ENCODE results near the gene AFMID.
"Not testable (repeated sequence)": the region's sequence is repeated elsewhere in the genome, so short reads cannot be mapped to it uniquely, and the experiment has no call there.

Gene AFMID

DNA sequence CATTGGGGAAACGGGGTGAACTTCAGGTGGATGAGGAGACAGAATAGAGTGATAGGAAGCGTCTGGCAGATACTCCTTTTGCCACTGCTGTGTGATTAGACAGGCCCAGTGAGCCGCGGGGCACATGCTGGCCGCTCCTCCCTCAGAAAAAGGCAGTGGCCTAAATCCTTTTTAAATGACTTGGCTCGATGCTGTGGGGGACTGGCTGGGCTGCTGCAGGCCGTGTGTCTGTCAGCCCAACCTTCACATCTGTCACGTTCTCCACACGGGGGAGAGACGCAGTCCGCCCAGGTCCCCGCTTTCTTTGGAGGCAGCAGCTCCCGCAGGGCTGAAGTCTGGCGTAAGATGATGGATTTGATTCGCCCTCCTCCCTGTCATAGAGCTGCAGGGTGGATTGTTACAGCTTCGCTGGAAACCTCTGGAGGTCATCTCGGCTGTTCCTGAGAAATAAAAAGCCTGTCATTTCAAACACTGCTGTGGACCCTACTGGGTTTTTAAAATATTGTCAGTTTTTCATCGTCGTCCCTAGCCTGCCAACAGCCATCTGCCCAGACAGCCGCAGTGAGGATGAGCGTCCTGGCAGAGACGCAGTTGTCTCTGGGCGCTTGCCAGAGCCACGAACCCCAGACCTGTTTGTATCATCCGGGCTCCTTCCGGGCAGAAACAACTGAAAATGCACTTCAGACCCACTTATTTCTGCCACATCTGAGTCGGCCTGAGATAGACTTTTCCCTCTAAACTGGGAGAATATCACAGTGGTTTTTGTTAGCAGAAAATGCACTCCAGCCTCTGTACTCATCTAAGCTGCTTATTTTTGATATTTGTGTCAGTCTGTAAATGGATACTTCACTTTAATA is 37.3 kb downstream of the AFMID start:
- DNase-seq: no peak

DNA sequence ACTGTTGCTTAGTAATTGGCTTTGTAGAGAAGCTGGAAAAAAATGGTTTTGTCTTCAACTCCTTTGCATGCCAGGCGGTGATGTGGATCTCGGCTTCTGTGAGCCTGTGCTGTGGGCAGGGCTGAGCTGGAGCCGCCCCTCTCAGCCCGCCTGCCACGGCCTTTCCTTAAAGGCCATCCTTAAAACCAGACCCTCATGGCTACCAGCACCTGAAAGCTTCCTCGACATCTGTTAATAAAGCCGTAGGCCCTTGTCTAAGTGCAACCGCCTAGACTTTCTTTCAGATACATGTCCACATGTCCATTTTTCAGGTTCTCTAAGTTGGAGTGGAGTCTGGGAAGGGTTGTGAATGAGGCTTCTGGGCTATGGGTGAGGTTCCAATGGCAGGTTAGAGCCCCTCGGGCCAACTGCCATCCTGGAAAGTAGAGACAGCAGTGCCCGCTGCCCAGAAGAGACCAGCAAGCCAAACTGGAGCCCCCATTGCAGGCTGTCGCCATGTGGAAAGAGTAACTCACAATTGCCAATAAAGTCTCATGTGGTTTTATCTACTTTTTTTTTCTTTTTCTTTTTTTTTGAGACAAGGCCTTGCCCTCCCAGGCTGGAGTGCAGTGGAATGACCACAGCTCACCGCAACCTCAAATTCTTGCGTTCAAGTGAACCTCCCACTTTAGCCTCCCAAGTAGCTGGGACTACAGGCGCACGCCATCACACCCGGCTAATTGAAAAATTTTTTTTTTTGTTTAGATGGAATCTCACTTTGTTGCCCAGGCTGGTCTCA is 38.1 kb downstream of the AFMID start:
- no peak for DNase-seq

DNA sequence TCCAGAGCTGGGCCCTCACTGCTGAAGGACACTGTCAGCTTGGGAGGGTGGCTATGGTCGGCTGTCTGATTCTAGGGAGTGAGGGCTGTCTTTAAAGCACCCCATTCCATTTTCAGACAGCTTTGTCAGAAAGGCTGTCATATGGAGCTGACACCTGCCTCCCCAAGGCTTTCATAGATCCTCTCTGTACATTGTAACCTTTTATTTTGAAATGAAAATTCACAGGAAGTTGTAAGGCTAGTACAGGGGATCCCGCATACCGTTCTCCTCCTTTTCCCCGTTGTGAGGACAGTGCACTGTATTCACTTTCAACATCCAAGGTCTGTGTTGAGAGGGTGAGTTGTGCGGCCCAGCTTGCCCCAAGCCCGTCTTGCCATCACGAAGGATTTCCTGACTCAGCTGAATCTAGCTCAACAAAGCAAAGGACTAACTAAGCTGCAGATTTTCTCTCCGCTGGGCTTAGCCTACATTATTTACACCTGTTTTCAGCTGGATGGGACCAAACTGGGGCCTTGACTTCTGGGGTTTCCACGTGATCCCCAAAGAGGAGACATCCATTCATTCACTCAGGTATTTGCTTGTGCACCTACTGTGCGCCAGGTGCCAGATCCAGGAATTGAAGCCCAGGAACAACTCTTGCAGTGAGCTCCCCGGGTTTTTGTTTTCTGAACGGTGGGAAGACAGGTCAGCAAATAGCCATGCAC is 39.0 kb downstream of the AFMID start:
- DNase-seq: no peak

DNA sequence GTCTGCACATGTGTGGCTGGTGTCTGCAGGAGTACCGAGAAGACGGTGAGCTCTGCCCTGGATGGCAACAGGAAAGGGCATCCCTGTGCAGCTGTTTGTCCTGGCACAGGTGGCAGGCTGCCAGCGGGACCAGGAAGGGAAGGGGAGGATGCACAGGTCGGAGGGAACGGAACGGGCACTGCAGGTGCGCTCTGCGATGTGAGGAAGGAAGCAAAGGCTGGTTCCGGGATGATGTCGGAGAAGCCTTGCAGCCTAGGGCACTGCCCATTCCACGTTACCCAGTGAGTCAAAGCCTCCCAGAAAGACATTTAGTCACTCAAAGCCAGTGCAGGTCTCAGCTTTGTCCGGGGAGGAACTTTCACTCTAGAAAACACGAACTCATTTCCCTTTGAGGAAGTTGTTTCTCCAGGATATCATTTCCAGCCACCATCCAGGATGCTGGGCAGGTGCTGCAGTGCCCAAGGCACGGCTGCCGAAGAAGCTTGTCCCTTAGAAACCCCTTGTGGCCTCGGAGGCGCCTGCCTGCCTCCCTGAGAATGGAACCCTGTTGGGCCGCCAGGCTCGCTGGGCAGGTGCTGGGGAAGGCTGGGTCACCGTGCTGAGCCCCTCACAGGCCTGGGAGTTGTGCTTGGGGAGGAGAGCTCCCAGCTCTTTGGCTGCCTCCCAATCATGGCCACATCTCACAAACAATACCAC is 39.7 kb downstream of the AFMID start:
- no peak for DNase-seq

DNA sequence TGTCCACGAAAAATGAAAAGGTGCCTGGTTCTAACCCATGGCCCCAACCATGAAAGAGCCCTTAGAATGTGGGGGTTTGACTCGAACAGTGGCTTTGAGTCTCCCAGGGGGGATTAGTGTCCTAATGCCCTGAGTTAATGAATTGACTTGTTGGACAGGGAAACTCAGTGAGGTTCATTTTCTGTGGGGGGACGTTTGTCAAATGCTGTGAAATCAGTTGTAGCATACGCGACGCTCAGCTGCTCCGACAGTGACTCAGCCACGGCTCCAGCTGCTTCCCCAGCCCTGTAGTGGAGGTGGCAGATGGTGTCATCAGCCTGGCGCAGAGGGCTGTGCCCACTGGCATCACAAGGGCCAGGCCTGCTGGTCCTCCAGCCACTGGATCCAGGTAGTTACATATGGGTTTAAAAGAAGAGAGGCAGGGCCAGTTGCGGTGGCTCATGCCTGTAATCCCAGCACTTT is 40.3 kb downstream of the AFMID start:
- no peak for DNase-seq

DNA sequence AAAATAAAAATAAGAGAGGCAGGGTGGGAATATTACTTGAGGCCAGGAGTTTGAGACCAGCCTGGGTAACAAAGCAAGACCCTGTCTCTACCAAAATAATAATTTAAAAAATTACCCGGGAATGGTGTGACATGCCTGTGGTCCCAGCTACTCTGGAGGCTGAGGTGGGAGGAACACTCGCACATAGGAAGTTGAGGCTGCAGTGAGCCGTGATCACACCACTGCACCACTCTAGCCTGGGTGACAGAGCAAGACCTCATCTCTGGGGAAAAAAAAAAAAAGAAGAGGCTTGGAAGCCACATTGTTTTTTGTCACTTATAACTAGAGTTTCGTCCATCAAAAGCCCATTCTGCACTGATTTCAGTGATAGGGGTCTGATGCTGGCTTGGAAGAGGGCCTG is 41.0 kb downstream of the AFMID start:
- DNase-seq: no peak

DNA sequence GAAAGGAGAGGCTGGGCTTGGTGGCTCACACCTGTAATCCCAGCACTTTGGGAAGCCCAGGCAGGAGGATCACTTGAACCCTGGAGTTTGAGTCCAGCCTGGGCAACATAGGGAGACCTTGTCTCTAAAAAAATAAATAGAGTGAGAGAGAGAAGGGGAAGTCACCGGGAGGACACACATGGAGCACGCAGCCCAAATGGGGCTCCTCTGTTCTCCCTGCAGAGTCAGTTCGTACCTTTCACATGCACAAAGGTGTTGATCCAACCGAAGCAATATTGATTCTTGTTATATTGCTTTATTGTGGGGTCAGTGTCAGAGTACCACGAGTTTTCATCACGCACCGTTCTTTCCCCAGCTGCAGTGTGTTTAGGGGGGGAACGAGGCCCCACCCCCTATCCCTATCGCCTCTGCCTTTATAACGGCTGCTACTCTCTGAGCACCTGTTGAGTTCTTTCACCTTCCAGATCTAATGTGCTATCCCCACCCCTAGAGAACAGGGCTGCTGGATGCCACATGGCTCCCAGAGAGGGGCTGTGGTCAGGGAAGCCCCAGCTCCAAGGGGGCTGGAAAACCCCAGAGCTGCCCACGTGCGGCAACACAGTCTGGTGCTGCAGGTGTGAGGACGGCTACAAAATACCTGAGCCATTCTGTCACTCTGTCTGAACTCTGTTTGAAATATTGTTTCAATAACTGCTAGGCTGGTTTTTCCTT is 43.2 kb downstream of the AFMID start:
- DNase-seq: no peak

DNA sequence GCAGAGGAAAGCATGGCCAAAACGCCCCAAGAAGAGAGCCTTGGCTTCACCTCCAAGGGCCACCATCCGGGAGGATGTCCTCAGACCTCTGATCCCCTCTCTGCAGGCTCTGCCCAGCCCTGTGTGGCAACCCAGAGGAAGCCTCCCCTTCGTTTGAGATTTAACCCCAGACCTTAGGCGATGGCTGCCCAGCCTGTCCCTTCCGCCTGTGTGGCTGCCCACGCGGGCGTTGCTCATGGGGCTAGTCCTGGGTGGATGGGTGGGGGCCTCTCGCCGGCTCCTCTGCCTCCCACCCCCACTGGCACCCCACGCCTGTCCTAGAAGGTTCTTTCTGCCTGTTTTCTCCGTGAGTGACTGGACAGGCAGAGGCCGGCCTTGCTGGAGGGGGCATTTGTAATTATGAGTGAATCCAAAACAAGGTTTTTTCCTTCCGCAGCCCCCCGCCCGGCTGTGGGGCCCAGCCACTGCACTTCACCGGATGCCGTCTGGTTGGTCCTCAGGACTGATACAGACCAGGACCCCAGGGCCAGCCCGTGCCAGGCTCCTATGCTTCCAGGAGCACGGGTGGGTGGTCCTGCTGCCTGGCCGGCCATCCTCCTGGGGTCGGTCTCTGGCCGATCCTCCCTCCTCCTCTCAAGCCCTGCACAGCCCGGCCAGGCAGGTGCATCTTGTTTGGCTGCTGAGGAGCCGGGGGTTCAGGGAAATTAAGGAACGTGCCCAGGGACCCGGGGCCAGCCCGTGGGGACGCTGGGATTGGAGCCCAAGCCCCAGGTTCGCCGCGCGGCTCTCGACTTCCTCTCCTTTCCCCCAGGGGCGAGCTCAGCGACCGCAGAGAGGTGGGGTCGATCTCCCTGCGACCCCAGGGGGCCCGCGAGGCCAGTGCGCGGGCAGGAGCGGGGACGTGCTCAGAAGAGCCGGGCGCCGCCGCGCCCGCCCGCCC is 44.1 kb downstream of the AFMID start, which contains the start of gene TMEM235:
TSS of gene TMEM235 (plus strand) at position 636 of the 940 bp plus-strand sequence. CDS start 393 bp downstream, outside the sequence.
- DNase-seq: no peak

DNA sequence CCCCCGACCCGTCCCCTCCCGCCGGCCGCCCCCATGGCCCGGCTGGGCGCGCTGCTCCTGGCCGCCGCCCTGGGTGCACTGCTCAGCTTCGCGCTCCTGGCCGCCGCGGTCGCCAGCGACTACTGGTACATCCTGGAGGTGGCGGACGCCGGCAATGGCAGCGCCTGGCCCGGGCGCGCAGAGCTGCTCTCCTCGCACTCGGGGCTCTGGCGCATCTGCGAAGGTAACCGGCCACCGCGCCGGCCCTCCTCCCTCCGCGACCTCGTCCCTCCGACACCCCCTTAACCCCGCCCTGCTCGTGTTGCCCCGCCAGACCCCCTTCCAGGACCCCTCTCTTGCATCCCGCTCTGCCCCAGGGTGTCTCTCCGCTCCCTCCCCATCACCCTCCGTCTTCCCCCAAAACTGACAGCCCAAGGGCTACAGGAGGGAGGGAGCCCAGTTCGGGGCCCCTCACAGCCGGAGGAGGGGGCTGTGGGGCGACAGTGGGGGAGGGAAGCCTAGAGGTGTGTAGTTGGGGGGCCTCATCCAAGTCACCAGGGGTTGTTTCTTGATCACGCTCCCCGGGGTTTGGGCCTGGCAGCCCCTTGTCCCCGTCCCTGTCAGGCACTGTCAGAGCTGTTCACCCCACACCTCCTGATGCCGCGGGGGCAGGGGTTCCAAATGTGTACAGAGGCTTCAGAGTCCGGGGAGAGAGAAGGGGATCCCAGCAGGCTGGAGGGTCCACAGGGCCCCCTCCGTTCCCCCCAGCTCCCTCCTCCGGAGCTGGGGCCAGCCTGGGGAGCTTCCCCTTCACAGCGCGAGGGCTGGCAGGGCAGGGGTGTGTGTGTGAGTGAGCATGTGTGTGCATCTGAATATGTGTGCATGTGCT is 45.1 kb downstream of the AFMID start:
- no peak for DNase-seq

DNA sequence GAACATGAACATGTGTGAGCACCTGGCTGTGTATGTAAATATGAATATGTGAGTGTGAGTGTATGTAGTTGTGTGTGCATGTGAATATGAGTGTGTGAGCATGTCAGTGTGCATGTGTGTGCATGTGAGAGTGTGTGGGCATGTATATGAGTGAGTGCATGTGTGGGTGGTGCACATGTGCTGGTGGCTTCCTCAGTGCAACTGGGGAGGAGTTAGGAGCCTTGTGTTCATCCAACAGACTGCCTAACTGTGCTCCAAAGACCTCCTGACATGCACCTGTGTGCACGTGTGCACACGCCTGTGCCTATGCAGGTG is 45.7 kb downstream of the AFMID start:
- no peak for DNase-seq

DNA sequence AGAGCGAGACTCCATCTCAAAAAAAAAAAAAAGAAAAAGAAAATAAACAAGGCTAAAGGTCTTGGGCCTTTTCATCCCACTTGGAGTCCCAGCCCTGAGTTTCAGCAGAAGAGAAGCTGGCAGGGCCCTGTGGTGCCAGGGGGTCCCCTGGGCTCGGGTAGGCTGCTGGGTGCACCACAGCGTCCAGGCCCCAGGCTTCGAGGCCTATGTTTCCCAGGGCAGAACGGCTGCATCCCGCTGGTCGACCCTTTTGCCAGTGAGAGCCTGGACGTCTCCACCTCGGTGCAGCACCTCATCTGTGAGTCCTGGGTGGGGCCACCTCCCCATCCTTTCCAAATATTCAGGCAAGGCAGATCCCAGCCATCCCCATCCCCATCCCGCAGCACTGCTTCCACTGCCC is 46.5 kb downstream of the AFMID start:
- no peak for DNase-seq

DNA sequence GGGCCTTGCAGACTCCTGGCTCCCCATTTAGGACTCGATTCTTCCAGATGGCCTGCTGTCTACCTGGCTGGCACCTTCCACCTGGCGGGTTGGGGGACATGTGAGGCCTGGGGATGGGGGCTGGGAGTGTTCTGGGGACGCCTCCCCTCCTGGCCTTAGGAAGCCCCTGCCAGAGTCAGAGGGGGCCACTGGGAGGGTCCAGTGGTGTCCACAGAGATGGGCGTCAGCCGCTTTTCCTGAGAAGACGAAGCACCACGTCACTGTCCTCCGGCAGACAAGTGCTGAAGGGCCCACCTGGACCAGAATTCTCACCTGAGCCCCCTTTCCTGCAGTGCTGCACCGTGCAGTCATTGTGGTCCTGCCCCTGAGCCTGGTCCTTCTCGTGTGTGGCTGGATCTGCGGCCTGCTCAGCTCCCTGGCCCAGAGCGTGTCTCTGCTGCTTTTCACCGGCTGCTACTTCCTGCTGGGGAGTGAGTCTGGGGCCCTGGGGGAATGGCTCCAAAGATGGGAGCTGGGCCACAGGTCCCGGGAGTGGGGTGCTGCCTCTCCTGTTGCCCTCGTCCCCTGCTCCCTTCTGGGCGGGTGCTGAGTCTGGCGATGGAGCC is 47.2 kb downstream of the AFMID start:
- no peak for DNase-seq

DNA sequence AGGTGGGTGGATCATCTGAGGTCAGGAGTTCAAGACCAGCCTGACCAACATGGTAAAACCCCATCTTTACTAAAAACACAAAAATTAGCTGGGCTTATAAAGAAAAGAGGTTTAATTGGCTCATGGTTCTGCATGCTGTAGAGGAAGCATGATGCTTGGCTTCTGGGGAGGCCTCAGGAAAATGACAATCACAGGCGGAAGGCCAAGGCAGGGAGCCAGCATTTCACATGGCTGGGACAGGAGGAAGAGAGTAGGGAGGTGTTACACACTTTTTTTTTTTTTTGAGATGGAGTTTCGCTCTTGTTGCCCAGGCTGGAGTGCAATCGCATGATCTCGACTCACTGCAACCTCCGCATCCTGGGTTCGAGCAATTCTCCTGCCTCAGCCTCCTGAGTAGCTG is 47.9 kb downstream of the AFMID start:
- DNase-seq: not testable (repeated sequence)

DNA sequence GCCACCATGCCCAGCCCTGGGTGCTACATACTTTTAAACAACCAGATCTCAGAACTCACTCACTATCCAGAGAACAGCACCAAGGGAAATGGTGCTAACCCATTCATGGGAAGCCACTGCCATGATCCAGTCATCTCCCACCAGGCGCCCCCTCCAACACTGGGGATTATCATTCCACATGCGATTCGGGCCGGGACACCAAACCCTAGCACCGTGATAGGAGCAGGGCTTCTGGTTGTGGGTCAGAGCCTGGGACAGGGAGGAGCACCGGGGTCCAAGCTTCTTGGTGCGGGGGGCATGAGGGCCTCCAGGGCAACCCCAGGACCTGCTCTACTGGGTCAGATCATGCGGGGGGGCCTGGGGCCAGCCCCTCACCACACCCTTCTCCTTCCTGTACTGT is 48.7 kb downstream of the AFMID start:
- no peak for DNase-seq

DNA sequence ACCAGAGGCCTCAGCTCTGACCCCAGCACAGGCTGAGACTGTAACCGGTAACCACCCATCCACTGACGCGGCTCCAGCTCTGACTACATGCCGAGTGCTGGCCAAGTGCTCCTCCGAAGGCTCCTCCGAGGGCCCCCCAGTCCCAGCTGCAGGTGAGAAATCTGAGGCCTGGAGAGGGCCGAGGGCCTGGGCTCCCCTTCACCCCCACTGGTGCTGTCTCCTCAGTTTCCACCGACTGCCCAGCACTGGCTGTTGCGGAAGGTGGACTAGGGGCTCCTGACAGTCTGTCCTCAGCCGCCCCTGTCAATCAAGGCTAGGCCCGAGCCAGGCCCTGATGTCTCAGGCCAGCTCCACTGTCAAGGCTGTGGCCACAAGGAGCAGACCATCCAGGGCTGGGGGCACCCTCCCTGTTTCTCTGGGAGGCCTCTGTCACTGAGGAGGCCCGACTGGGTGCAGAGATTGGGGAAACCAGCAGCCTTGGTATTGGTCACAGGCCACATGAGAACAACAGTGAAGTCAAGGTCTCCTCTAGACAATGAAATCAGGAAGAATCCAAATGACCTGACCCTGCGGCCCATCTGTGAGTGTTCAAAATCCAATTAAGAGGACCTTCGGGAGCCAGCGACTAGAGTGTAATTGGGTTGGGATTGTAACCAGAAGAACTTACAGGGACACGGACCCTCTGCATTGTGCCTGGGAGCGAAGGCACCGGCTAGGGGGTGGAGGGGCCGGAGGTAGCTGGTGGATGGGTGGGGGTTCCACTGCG is 49.4 kb downstream of the AFMID start:
- DNase-seq: no peak

DNA sequence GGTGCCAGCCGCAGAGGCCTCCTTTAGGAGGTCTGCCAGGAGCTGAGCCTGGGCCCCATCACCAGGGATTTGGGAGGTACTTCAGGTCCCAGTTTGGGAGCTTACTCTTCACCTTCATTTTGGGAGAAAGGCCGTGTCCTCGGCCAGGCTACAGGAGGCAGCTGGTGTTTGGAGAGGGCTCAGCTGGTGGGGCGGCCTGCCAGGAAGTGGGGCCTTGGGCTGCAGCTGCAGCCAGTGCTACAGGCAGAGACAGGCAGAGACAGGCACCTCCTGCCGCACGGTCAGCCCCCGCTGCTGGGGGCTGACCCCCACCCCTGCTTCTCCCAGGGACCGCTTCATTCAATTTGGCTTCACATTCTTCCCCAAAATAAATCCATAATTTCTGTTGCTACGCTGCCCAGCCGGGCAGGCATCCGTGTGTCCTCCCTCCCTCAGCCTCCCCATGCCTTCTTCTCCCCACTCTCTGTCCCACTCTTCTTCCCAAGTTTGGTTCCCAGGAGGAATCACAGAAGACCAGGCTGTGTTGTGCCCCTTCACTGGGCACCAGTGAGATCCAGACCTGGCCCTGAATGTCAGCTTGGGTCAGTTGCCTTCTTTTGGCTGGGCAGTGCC is 50.3 kb downstream of the AFMID start:
- DNase-seq: no peak

DNA sequence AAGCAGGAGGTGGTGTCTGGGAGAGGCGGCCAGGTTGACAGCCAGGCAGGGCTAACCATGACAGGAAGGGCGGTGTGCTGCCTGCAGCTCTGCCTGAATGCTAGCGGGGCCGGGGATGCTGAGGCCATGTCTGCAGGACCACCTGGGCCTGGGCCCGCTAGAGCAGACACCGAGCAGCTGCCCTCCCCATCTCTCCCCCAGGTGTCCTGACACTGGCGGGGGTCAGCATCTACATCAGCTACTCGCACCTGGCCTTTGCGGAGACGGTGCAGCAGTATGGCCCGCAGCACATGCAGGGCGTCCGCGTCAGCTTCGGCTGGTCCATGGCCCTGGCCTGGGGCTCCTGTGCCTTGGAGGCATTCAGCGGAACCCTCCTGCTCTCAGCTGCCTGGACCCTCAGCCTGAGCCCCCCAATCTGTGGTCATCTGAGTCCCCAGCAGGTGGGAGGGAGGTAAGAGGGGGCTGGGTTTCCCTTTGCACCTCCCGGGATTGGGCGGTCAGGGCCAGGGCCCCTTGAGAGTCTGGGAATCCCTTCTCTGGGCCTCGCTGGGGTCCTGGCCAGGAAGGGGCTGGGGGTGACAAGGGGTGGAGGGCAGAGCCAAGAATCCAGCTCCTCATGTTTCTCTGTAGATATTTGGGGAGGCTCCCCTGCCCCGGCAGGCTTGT is 51.8 kb downstream of the AFMID start:
- no peak for DNase-seq

DNA sequence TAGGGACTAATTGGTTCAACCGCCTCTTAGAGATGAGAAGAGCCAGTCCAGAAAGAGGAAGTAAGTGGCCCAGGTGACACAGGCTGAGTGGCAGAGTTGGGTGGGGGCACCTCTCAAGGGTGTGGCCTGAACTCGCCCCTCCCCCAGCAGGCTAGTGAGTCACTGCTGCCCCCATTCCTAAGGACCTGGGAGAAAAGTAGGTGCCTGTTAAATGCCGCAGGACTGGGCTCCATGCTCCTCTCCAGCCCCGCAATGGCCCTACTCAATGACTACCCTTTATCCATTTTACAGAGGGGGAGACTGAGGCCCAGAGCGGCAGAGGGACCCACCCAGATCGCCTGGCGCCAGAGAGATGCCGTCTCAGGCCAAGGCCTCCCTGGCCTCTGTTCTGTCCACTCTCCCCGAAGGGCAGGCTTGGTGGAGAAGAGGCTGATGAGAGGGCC is 52.3 kb downstream of the AFMID start:
- no peak for DNase-seq

Measured in NCI-H187 treated with DMSO at 0.1 percent for 48 hours (cell line).